HG03095 (cell line): ENCODE data around the gene CD59.

Source experiments
- ATAC-seq: cut with Tn5 transposase; IDR thresholded peaks from one replicate; pipeline ENCODE4 v1.9.1; 2021; ENCODE audit warnings: moderate library complexity; ENCODE audit not compliant: unreplicated experiment

The CD59 gene

GRCh38 chr11:33736148-33736812, at the start of gene CD59:
Gene CD59 (minus strand): TSS chr11:33736423. CDS start chr11:33722445, 13,978 bp downstream.
- peak; percentile 59 for ATAC-seq

DNA sequence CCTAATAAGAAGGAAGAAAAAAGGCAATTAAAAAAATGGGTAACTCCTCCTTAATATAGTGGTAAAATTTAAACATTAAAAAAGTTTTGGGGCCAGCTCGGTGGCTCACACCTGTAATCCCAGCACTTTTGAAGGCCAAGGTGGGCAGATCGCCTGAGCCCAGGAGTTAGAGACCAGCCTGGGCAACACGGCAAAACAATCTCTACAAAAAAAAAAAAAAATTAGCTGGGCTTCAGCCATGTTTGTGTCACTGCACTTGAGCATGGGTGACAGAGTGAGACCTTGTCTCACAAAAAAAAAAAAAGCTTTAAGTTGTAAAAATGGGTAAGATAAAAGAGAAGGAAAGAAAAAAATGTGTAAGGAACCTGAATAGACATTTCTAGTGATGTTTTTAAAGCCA, 49.4 kb upstream of the CD59 start:
- ATAC-seq, result no peak

DNA sequence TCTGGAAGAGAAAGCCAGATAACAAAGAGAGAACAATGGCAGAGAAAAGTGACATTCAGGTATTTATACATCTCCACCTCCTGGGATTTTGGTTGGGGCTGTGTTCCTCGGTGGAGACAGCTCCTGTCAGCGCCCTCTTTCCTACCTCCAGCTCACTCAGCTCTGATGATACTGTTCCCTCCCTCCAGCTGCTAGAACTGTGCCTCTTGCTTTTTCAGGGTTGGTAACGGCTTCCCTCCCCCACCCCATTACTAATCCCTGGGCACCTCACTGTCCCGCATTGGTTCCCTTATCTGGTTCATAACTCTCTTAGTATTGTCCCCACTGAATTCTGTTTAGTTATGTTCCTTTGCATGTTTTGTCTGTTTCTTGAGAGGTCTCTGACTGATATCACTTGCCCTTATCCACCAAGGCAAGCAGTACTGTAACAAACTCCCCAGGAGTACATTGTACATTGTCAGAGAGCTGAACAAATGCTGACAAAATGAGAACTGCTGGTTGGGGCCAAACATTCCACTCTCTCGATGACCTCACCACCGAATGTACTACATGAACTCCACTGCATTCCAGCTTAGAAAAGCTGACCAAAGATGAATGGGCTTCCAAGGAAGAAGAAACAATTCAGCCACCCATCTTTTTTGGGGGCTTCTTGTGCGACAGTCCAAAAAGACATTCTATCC, 43.8 kb upstream of the CD59 start:
- no peak for ATAC-seq

- ATAC-seq, result no peak
These were observed 42.5 kb upstream of the CD59 start for GRCh38 chr11:33778675-33779074.

DNA sequence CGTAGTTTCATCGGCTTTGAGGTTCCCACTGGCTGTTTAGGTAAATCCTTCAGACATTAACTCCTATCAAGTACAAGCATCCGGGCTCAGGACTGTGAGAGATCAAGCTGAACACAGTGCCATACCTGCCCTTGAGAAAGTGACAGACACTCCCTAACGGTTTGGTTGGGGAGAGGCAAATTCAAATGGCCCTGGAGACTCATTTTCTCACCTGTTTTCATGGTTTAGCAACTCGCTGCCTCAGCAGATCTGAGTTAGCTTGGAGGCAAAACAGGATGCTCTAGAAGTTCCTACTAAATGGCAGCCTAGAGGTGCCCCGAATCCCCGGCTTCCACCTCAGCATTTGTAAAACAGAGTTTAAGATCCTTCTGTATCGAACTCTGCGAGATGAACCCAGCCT, 41.7 kb upstream of the CD59 start:
- ATAC-seq, result no peak

- peak; percentile 29 for ATAC-seq
These were observed 39.7 kb upstream of the CD59 start for GRCh38 chr11:33775832-33776470.

- ATAC-seq, result no peak
These were observed 39.2 kb upstream of the CD59 start for GRCh38 chr11:33775467-33775807.

- ATAC-seq, result no peak
These were observed 38.7 kb upstream of the CD59 start for GRCh38 chr11:33774736-33775466.

DNA sequence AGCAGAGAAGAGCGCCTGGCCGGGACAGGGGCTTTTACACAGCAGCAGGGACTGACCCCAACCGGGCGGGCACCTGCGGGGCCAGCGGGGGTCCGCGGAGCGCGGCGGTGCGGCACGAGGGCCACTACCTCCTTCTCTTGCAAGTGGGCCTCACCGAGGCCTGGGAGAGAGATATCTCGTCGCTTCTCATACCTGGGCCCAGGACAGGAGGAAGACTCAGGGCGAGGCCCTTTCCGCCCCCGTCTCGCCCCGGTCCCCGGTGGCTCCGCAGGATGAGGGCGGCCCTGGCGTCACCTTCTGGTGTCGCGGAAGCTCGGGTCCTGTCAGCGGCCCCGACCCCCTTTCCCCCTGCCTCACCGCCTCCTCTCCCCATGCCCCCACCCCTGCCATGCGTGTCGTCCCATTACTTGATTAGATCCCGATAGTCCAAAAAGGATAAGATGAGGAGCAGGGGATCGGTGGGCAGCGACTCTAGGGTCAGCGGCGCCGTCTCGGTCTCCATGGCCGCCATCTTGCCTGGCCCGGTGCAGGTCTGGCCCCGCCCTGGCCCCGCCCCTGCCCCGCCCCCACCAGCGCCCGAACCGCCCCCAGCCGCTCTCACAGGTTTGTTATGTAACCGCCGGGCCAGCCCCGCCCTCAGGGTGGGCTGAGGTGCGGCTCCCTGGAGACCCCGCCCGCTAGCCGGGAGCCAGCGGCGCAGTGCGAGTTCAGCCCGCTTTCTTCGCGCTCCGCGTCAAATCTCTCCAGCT, 37.9 kb upstream of the CD59 start, which contains the start of gene FBXO3:
TSS of gene FBXO3 (minus strand) at position 534 of the 749 bp plus-strand sequence. CDS start at position 511, 23 bp downstream.
- ATAC-seq, result peak; percentile 66

GRCh38 chr11:33773404-33773986, 37.3 kb upstream of the CD59 start:
- no peak for ATAC-seq

DNA sequence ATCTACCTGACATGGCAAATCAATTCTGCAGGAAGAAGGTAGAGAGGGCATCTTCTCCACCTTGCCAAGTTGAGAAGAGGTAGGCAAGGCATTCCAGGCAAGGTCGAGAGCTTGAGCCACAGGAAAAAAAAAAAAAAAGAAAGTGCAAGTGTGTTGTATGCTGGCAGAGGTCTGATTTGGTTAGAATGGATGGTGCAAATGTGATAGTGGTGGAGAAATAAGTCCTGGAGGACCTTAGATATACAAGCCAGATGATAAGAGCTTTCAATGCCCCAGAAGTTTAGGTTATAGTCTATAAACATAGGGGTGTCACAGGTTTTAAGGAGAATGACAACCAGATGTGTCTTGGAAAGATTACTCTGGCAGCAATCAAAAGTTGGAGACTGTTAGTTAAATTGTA, 36.6 kb upstream of the CD59 start:
- ATAC-seq, result no peak

DNA sequence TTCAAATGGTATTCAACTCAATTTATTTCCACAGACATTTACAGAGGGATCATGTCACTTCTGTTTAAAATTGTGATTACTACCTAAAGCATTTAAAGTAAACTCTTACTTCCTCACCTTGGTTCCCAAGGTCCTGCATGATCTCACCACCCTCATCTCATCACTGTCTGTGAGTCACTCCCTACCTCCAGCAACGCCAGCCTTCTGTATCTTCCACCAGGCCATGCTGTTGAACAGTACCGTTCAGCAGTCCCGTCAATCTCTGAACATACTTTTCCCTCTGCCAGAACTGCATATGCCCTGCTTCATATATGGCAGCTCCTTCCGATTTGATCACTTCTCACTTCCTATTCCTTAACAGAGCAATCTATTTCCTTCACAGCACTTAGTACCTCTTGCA, 36.1 kb upstream of the CD59 start:
- no peak for ATAC-seq

GRCh38 chr11:33770236-33770635, 34.0 kb upstream of the CD59 start:
- no peak for ATAC-seq

- ATAC-seq, result no peak
These were observed 33.3 kb upstream of the CD59 start for GRCh38 chr11:33769542-33769941.

DNA sequence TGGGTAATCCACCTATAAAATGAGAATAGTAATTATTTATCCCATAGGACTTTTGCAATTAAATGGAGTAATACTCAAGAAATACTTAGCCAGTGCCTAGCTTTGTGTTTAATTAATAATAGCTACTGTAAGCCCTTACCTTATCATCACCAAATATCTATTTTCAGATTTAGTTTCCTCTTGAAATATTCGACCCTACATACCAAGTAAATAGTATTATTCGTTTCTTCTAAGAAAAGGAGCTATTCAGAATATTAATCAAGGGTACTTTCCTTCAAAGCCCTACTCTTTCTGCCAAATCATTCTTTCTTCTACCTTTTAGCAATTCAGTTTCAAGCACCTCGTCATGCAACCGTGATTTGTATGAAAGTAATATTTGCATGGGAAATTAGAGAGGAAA, 31.4 kb upstream of the CD59 start:
- no peak for ATAC-seq

GRCh38 chr11:33766085-33766484, 29.9 kb upstream of the CD59 start:
- ATAC-seq, result no peak

DNA sequence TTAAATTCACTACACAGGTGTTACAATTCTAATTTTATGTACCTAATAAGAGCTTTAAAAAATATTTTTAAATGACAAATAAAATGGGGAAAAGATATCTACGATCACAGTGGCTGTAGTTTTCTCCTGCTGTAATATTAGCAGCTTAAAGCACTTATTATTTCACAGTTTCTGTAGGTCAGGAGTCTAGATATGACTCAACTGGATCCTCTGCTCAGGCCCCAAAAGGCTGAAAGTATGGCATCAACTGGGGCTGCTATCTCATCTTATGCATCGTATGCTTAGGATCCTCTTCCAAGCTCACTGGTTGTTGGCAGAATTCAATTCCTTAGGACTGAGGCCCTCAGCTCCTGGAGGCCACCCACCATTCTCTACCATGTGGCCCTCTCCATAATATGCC, 25.2 kb upstream of the CD59 start:
- peak; percentile 88 for ATAC-seq

DNA sequence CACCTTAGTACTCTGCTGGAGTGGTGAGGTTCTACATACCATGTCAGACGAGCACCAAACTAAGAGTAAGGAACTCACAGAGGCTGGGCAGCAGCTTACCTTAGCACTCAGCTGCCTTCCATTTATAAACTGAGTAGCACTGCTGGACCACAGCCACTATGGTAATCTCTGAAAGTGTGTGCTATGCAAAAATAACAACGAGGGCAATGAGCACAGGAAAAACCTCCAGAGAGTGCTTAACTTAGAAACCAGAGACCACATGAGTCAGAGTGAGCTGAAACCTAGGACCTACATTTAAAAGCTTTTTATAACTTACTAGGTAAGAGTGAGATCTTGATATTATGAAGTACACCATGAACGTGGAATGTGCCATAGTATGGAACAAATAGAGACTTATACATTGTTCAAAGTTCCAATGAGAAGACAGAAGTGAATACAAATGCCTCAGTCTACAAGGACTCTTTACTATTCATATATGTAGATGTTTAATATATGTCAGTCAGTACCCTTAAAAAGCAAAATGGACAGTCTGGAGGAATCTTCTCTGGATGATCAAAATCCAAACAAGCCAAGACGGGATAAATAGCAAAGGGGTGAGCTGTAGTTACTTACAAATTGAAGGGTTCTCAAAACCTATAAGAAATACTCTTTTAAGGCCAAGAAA, 17.2 kb upstream of the CD59 start:
- peak; percentile 98 for ATAC-seq

DNA sequence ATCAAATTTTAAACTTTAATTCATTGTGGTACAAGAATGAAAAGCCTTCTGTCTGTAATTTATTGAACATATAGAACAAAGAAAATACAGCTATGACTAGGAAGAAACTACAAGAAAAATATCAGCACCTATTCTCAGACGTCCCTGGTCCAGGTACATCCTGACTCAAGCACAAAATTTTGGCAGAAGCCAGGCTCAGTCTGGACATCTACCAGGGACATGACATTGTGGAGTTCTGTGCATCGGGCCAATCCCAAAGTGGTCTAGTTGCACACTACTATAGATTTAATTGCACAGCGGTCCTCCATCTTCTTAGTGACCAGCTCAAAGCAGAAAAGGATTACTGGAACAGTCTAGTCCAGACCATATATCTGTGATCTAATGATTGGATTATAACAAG, 15.7 kb upstream of the CD59 start:
- ATAC-seq, result no peak

- no peak for ATAC-seq
These were observed 11.8 kb upstream of the CD59 start for GRCh38 chr11:33747979-33748378.
